ENCODE results near the gene COL20A1.

GRCh38 chr20:63343460-63344445 is 50.8 kb downstream of the COL20A1 start:
- TF ChIP-seq CTCF (IDR thresholded peaks at IDR 0.05) (no peak), REST (IDR thresholded peaks at IDR 0.05; ENCODE audit: insufficient read depth in 1 of 2, low read depth in 2 of 2, low read length in 1 of 2) (no peak), POLR2AphosphoS5 (IDR thresholded peaks at IDR 0.05; ENCODE audit: low read depth, low read length) (no peak), TCF7L2 (IDR thresholded peaks at IDR 0.05; ENCODE audit: low read depth, low read length) (no peak), SIN3A (IDR thresholded peaks at IDR 0.05; ENCODE audit: borderline replicate concordance, insufficient read depth, low read depth, low read length) (no peak)
